GM12872 (cell line): ENCODE measurements around the gene STAT4.

Experiments
- CTCF ChIP-seq: IDR thresholded peaks from 3 replicates; pipeline ENCODE4 v1.5.1; 2011; ENCODE audit warnings: low read depth, mild to moderate bottlenecking, low read length, moderate library complexity; ENCODE audit not compliant: insufficient read depth

STAT4 gene

DNA sequence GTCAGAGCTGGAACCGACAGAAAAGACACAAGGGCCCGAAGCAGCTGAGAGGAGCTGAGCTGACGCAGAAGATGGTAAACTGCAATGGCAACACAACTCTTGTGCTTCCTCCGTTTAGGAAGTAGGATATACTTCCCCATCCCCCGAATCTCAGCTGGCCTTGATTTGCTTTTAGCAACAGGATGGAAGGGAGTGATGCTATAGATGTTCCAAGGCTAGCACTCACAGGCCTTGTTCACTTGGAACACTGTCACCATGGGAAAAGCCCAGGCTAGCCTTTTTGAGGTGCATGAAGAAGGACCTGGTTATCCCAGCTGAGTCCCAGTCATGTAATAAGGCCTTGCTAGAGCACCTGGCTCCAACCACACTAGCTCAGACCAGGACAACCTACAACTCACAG lies 162.9 kb downstream of the STAT4 start:
- TF ChIP-seq CTCF: no peak

DNA sequence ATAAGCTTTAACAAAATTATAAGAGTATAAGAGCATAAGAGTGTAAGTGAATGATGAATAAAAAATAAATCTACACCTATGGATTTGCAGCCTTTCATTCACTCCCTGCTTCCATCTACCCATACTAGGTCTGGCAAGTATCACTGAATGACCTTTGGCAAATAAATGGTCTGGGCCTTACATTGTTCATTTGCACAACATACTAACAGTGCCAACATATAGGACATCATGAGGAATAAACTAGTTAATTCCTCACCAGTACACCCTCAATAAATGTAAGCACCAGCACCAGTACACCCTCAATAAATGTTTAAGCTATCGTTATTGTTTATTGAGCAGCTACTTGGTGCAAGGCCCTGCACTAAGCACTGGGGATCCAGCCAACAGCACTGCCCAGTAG lies 163.7 kb downstream of the STAT4 start:
- TF ChIP-seq CTCF: no peak

- TF ChIP-seq CTCF: no peak
Observed at GRCh38 chr2:190986221-190986953, 164.4 kb downstream of the STAT4 start.

DNA sequence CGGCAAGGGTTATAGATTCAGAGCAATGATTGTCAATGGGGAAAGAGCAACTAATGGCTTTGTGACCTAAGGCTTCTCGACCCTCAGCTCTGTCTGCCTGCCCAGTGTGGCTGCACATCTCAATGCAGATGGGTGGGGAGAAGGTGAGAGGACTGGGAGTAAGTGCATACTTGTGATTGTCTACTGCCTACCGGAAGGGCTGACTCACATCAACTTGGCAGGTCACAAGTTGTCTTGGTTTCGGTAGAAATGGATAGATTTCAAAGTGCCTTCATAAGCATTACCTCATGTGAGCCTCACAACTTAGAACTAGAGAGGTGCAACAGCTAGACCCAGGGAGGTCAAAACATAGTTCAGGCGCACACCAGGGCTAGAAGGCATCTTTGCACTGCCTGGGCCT lies 166.2 kb downstream of the STAT4 start:
- TF ChIP-seq CTCF: no peak

DNA sequence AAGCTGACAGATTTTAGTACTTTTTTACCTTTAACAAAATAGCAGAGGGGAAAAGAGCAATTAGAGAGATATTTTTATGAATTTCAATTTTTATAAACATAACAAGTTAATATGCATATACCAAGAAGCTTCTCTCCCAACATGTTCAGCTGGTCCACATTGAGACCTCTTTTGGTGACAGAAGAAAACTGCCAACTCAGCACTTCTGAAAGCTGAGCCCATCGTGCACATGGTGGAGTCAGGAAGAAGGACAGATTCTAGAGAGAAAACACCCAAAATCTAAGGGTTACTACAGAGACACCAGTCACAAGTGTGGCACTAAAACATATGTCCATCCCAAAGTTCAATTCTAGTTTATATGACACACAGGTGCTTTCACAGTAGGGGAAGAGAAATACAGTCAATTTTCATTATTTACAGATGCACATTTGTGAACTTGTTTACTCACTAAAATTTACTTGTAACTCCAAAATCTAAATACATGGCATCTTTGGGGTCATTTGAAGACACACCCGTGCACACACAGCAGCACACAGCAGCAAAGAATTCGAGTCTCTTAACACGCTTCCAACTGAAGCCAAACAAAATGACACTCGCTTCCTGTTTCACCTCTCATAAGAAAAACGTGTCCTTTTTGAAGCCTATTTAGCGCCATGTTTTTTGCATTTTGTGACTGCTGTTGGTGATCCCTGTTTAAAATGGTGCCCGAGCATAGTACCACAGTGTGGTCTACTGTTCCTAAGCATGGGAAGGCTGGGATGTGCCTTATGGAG lies 168.3 kb downstream of the STAT4 start:
- no peak for TF ChIP-seq CTCF

DNA sequence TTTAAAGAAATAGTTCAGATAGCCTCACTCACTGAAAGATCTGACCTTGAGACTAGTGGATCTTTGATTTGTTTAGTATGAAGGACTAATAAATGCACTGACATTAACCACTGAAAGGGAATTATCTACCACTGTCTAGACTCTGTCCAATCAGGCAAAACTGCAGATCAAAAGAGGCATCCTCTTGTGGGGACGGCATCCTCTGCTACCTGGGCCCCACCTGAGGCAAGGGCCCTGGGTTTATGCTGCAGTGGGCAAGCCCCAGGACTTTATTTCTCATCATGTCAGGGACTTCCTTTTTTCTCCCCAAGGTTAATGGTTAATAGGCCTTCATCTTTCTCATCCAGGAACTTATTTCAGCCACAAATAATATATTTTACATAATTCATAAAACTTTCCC lies 169.1 kb downstream of the STAT4 start:
- TF ChIP-seq CTCF: no peak

- TF ChIP-seq CTCF: no peak
Observed at GRCh38 chr2:190981333-190981732, 169.5 kb downstream of the STAT4 start.
